HL-60 (cell line): ENCODE data around the gene COLEC11.

Experiments used
- CTCF ChIP-seq: IDR thresholded peaks from one replicate; pipeline ENCODE4 v1.5.1; 2011; ENCODE audit warnings: low read length, control low read depth, inconsistent platforms; ENCODE audit not compliant: insufficient read depth
- POLR2AphosphoS5 ChIP-seq: IDR thresholded peaks from 2 replicates; pipeline ENCODE4 v1.6.1; 2012; ENCODE audit warnings: low read depth
- REST ChIP-seq: IDR thresholded peaks from 2 replicates; pipeline ENCODE4 v1.6.1; 2012; ENCODE audit warnings: low read depth; ENCODE audit not compliant: insufficient replicate concordance
- SPI1 ChIP-seq: IDR thresholded peaks from 2 replicates; pipeline ENCODE4 v1.6.1; 2012; ENCODE audit warnings: low read depth, mild to moderate bottlenecking, borderline replicate concordance

- no peak for TF ChIP-seq CTCF
- no peak for TF ChIP-seq REST
- TF ChIP-seq POLR2AphosphoS5 = no peak
- TF ChIP-seq SPI1 = no peak
Measured at GRCh38 chr2:3642521-3643215, 47.8 kb downstream of the COLEC11 start.
